Stimulated activated CD8-positive, alpha-beta memory T cell treated with anti-CD3 and anti-CD28 coated beads, Interleukin-15, amount 100 ng/mL, for 48 hours (primary cell): ENCODE data around the gene NEBL.
"Not testable (repeated sequence)": the region's sequence is repeated elsewhere in the genome, so short reads cannot be mapped to it uniquely, and the experiment has no call there.

Source experiments
- DNase-seq, 2 donors: peaks; one replicate each; pipeline ENCODE4 v3.0.0-alpha.2; 2020; ENCODE audit warnings: low read depth in 2 of 2

The NEBL gene, protein sequence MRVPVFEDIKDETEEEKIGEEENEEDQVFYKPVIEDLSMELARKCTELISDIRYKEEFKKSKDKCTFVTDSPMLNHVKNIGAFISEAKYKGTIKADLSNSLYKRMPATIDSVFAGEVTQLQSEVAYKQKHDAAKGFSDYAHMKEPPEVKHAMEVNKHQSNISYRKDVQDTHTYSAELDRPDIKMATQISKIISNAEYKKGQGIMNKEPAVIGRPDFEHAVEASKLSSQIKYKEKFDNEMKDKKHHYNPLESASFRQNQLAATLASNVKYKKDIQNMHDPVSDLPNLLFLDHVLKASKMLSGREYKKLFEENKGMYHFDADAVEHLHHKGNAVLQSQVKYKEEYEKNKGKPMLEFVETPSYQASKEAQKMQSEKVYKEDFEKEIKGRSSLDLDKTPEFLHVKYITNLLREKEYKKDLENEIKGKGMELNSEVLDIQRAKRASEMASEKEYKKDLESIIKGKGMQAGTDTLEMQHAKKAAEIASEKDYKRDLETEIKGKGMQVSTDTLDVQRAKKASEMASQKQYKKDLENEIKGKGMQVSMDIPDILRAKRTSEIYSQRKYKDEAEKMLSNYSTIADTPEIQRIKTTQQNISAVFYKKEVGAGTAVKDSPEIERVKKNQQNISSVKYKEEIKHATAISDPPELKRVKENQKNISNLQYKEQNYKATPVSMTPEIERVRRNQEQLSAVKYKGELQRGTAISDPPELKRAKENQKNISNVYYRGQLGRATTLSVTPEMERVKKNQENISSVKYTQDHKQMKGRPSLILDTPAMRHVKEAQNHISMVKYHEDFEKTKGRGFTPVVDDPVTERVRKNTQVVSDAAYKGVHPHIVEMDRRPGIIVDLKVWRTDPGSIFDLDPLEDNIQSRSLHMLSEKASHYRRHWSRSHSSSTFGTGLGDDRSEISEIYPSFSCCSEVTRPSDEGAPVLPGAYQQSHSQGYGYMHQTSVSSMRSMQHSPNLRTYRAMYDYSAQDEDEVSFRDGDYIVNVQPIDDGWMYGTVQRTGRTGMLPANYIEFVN

DNA sequence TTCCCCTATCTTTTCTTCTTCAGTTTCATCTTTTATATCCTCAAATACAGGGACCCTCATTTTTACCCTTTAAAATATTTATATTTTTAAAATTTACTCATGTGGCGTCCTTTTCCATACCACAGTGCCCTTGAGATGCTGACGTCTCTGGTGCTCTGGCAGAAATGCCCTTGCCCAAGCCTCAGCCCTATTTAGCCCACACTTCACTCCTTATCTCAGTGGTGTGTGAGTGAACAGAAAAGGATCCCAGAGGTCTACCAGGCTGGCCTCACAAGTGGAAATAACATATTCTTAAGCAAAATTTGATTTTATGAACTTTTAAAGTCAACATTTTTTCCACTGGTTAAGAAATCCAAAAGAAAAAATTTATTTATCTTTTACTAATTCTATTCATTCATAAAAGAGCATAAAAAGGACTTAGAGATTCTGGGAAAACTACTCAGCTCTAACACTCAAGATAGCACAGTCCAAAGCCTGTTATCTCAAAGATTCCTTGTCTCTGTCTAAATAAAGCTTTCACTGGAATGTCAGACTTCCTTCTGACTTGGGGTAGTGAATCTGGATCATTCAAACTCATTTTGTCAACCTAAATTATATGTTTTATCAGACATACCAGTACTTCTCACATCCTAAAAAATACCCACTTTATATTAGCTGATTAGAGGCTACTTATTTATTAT, at the start of gene NEBL:
NEBL (minus strand) TSS at position 166 of the 680 bp plus-strand sequence; CDS start at position 60, 106 bp downstream.
- no peak for DNase-seq

DNA sequence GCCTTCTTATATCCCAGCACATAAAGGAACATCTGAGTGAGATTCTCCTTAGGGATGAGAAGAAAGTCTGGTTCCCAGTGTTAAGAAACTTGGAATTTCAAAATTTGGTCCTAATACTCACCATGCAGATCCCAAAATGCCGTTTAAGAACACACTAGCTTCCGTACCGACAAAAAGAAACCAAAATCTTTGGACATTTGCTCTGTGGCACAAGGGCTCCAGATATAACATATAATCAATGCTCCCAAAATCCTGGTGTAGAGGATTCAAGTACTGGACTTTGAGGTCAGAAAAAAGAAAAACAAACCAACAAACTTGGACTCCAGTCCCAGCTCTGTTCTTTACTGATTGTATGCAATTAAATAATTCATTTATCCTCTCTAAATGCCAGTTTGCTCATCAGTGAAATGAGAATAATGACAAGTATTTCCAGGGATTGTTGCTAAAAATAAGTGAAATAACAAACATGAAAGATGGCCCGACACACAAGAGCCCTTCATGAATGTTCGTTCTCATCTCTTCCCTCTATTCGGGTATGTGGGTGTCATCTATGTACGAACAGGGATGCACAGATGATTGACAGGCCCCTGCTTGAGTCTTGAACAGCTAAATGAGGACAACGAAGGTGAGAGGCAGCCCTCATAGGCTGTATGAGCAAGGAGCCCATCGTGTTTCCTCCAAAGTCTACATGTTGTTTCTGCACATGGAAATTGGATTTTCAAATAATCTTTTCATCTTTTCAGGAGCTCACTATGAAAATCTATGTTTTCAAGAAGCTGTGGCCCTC, 48.6 kb upstream of the NEBL start:
- DNase-seq: no peak

DNA sequence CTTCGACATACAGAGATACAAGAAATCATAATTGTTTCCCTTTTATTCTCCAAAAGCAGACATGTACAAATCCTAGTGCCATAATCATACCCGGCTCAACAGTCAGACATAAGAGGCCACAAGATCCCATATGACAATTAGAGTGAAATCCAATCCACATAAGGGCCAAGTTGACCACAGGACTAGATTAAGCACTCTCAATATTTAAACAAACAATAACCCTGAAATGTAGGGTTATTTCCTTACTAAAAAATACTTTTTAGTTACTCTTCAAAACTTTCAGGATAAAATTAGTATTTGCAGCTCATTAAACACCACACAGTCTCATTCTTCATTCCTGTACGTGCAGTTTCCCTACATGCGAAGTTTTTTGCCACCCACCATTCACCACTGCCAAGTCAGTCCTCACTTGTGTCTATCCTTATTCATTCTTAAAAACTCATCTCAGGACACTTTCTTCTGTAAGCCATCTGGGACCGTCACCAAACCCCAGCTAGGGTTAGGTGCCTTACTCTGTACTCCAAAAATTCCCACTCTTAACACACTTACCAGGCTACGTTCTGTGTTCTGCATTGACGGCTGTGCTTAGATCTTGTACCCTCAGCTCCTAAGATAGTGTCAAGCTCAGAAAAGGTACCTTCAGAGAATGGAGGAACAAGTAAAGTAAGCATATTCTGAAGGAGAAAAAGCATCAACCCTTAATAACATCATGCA, 47.8 kb upstream of the NEBL start:
- DNase-seq: no peak

DNA sequence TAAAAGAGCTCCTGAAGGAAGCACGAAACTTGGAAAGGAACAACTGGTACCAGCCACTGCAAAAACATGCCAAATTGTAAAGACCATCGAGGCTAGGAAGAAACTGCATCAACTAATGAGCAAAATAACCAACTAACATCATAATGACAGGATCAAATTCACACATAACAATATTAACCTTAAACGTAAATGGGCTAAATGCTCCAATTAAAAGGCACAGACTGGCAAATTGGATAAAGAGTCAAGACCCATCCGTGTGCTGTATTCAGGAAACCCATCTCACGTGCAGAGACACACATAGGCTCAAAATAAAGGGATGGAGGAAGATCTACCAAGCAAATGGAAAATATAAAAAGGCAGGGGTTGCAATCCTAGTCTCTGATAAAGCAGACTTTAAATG, 42.3 kb upstream of the NEBL start:
- not testable (repeated sequence) for DNase-seq

DNA sequence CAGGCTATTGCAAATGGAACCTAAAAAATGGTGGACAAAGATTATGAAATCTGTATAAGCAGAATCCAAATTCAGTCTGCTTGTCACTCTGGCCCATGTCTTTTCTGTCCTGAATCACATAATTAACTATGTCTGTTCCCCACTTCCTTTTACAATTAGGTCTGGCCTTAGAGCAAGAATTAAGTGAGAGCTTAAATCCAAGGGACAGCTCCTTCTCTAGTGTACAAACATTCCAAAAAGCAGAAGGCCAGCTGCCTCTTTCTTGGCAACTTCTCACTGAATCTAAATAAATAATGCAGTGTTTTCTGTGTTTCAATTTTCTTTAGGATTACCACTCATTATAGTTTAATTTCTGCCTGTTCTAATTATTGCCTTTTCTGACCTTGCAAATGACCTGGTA, 39.3 kb upstream of the NEBL start:
- DNase-seq: no peak

DNA sequence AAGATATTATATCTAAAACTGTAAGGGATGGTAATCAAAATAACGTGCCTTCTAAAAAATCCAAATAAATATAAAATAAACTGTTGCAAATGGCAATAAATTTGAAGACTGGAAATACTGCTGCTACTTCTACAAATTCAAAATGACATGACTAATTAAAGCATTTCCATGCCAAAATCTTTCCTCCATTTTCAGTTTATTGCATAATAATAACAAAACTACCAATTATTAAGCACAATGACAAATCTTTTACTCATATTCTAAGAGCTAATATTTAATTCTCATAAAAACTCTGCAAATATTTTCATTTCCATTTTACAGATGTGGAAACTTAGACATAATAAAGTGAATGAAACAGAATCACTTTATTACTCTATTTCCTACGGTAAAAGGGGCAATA, 38.8 kb upstream of the NEBL start:
- no peak for DNase-seq

DNA sequence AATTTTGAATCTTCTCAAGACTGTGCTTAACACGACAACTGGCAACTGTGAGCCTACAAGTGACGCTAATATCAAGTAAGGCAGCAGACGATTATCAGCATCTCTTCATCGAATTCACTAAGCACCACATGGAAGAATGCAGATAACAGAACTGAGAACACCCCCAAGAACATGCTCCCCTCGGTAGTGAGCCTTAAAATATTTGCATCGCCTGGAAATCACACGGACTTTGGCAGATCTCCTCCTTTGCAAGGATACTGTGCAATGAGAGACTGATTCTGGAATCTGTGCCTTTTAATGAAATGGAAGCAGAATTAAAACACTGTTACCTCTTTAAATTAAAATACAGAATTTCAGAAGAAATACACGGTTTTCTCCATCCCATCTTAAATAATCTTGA, 38.2 kb upstream of the NEBL start:
- DNase-seq: no peak

DNA sequence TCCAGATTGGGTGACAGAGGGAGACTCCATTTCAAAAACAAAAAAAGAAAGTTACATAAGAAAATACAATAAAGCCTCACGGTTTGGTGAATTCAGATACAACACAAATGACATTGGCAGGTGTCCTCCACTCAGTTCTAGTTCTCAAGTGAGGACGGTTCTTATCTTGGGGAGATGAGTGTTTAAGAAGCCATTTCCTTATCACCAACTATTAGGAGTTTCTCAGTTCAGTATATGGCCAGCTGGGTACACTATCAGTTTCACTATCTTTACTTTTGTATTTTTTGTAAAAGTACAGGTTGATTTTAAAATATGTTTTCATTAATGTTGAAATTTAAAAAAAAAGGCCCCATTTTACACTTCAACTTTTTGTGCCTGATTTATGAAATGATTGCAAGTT, 36.6 kb upstream of the NEBL start:
- no peak for DNase-seq

DNA sequence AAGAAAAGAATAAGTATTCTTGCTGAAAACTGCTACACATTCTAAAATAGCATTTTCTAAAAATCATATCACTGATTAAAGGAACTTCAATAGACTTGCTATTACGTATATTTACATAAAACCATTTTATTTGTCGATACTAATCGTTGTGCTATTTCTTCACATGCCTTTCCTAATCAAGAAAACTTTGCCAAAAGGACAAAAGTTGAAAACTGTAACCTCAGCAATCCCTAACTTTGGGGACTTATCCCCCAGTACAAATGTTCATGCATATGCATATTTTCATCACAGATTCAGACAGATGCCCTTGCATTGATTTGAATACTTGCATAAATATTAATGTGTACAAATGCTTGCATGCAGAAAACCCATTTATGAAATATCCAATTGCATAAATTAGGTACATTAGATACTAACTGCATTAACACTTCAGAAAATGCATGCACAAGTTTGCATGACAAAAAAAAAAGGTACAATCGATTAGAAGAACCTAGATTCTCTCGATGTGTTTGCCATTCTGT, 35.6 kb upstream of the NEBL start:
- no peak for DNase-seq

DNA sequence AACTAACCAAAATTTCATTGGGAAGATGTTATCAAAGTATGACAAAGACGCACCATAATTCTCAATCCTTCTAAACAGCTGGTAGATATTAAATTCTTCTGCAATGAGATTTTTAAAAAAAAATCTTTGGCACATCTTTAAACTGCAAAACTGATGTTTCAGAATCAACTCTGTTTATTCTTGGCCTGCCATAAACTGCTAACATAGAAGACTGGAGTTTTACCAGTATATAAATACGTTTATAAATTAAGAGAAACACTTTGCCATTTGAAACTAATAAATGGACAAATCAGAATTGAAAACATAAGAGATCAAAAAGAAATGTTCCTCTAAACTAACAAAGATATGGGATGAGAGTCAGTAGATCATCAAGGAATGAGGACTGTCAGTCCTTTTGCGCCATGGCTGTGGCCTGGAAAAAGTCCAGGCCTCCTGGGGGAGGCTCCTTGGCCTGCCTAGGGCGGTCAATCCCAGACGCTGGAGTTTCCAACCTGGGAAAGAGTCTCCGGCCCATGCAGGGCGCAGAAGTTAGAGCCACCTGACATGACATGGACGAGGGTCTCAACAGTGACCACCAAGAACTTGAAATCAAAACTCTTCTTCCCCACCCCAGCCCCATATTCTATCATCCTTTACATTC, 34.2 kb upstream of the NEBL start:
- no peak for DNase-seq

DNA sequence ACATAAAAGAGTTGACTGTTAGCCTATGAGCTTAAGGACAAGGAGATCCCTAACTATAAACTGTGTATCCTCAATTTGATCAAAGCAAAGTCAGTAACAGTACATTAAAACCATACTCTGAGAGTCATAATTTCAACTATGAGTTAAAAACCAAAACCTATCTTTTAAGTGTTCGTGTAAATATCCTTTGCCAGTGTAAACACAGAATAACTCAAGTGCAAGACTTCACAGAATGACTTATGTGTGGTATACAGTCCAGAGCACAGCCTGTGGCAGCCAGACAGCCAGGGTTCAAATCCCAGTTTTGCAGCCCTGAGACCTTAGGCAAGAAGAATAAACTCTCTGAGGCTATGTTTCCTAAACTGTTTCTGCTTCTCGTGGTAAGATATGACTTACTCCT, 30.3 kb upstream of the NEBL start:
- no peak for DNase-seq

DNA sequence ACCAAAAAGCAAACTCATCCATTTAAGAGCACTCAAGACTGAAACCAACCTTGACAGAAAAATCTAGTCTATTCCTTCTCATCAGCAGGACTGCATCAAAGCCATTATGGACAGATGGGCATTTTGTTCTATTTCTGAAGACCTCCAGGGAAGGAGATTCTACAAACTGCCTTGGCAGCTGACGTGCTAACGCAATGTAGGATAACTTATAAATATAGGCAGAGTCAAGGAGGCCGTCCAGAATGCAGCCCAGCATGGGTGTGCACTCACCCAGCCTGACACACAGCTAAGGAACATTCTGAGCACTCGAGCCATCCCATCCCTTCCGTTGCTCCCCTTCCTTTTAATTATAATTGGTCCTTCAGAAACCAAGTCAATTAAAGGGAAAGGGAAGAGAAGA, 25.3 kb upstream of the NEBL start:
- no peak for DNase-seq

DNA sequence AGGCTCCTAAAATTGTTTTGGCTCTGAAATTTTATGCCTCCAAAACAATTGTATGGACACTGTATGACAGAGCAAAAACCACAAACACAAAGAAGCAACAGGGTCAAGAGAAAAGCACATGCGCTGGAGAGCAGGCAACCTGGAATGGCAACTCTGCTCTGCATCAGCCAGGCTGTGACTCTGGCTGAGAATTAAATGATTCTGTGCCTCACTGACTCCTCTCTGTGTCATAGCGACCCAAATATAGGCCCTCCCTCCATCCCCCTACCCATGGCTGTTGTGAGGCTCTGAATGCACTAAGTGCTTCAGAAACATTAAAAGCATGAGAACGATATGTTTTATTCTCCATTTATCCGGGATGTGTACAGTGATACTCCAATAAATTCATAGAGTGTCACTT, 24.9 kb upstream of the NEBL start:
- DNase-seq: no peak

DNA sequence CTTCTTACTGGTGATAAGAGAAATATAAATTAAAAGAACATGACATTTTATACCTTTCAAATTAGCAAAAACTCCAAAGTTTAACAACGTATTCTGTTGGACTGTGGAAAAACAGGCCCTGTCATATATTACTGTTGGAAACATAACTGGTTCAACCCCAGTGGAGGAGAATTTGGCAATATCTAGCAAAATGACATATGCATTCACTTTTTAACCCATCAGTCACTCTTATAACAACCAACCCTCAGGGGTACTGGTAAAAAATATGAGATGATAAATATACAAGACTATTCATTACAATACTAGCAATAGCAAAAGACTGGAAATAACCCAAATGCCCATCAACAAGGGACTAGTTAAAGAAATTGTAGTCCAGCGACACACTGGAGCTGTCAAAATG, 22.9 kb upstream of the NEBL start:
- no peak for DNase-seq

DNA sequence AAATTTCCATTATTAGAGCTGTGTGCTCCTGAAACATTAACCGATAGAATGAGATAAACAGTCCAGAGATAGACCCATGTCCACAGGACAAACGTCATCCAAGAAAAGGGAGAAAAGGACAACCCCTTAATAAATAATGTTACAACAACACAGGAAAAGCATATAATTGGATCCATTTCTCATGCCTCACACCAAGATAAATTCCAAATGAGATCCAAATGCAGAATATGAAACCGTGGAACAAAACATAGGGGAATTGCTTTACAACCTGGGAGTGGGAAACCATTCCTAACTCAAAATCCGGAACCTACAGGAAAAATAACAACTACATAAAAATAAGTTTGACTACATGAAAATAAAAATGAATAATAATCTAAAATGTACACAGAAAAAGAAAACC, 22.4 kb upstream of the NEBL start:
- DNase-seq: no peak

DNA sequence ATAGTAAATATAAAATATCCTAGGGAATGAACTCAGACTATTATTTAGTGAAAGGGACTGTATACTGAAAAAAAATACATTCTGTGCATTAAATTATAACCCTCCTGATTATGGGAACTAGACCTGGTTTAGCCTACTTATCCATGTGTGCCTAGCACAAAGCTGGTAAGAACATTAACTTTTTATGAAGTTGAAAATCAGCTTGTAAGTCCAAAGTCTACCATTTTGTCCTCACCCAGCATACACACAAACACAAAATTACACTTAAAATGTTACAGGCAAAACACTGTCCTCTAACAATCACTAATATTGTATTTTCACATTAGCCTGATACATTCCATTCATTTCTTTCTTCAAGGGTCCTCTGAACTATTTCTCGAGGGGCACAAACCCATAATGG, 19.9 kb upstream of the NEBL start:
- no peak for DNase-seq

DNA sequence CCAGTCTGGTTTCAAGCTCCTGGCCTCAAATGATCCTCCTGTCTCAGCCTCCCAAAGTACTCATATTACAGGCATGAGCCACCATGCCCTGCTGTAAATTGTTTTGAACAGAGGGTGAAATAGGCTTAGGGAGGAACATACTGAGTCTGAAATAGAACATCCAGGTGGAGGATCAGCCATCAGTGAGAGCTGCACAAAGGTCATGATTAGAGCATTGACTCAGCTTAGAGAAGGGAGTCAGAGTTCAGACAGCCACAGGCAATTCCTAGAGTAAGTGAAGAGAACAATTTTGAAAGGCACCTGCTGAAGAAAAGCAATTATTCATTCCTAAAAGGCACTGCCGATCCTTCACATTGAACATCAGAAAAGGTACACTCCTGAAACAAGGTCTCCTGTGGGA, 15.9 kb upstream of the NEBL start:
- no peak for DNase-seq

DNA sequence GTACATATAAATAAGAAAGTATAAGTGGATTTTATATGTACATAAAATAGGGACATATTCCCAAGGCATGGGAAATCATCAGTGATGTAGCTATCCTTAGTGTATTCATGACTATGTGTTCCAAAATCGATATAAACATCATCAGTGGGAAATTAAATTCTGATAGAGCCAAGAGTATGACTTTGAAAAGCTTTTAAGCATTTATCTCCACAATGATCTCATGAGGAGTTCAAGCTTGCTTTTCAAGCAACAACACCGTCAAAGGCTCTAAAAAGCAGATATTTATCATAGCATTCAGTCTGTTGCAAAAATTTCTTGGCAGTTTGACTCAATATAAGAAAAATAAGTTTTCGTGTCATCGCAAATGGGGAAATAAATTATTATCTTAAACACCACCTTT, 14.5 kb upstream of the NEBL start:
- DNase-seq: no peak

DNA sequence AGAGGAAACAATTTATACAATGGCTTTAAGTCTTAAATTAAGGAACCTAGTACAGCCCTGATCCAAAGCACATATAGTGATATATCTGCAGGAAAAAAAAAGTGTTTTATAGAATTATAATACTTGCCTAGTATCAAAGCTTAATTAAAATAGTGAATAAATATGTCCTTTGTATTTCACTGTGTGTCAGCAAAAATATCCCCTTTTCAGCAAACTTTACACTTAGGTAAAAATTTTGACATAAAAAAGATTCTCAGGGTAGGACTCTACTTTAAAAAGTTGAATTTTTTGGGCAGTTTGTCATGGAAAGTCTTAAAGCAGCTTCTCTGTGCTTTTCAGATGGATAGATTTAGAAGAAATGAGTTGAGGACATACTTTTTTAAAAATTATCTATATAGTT, 12.7 kb upstream of the NEBL start:
- DNase-seq: no peak

DNA sequence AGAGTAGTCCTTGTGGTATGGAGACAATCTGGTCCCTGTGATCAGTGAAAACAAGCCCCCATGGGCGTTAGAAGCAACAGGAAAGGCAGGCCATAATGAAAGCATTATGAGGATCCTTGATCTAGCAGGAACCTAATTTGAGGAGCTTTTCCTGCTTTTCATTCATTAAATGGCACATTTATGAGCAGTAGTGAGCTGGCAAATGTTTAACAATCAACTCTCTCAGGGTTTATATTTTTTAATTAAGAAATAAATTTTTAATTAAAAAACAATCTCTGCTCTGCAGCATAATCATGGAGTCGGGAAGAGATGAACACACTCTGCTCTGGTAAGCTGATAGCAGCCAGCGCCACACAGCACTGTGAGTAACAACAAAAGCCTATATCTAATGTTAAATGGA, 11.3 kb upstream of the NEBL start:
- no peak for DNase-seq
